ENCODE measurements around the gene ZSCAN12.

DNA sequence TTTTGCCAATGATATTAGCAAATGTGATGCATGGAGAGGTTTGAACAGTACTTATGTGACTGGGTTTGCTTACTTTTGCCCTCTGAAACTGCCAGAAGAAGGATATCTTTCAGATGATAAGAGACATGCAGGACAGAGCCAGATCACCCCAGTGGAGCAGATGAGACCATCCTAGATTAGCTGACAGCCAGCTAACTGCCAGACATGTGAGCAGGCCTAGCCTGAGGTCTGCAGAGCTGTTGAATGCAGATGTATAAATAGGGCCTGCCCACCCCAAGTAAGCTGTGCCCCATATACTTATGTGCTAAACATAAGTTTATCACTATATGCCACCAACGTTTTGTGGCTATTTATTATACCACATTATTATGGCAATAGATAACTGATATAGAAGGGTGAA, 69.5 kb downstream of the ZSCAN12 start:
- TF ChIP-seq, protein P1, sequence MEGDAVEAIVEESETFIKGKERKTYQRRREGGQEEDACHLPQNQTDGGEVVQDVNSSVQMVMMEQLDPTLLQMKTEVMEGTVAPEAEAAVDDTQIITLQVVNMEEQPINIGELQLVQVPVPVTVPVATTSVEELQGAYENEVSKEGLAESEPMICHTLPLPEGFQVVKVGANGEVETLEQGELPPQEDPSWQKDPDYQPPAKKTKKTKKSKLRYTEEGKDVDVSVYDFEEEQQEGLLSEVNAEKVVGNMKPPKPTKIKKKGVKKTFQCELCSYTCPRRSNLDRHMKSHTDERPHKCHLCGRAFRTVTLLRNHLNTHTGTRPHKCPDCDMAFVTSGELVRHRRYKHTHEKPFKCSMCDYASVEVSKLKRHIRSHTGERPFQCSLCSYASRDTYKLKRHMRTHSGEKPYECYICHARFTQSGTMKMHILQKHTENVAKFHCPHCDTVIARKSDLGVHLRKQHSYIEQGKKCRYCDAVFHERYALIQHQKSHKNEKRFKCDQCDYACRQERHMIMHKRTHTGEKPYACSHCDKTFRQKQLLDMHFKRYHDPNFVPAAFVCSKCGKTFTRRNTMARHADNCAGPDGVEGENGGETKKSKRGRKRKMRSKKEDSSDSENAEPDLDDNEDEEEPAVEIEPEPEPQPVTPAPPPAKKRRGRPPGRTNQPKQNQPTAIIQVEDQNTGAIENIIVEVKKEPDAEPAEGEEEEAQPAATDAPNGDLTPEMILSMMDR (conservative IDR thresholded peaks at IDR 0.05; ENCODE audit: low read length), result no peak
- no peak for TF ChIP-seq EZH2phosphoT487 (IDR thresholded peaks at IDR 0.05; ENCODE audit: borderline replicate concordance, low read depth, low read length)
